ENCODE measurements around the gene MARVELD1. TPM values are rescaled to one million over a fixed set of nuclear protein-coding genes. Genes with fewer than 3 reads are reported as not detected.

The MARVELD1 gene
- total RNA-seq, 1 experiment from 2014 or later, result 40.1 TPM

DNA sequence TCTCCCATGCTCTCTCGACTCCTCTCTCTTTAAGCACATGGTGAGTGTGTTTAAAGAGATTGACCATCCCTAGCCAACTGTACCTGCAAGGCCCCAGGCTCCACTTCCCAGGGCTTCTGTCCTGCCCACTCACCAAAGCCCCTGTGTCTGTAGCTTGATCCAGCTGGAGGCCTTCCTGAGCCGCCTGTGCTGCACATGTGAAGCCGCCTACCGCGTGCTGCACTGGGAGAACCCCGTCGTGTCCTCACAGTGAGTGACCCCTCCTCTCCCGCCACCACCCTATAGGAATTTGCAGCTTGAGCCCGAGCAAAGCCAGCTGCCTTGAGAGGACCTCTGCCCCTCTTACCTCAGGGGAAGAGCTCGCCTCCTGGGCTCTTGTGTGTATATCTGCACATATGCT, 34.6 kb downstream of the MARVELD1 start:
- H3K4me1 ChIP-seq (replicated peaks; ENCODE audit: insufficient read depth), result no peaks in the 10 kb centered on the region
- H3K9me2 ChIP-seq (ENCODE audit: insufficient read depth), result no peaks in the 10 kb centered on the region
- no TSS peak for BruUV-seq (replicated peaks)
- H3K4me3 ChIP-seq, result no peak overlapping the region
- H3K9me3 ChIP-seq (ENCODE audit: insufficient read depth, low read depth), result no peaks in the 10 kb centered on the region
- TF ChIP-seq EZH2 (IDR thresholded peaks at IDR 0.05; ENCODE audit: low read depth) (no peak), CTCF (conservative IDR thresholded peaks at IDR 0.05) (no peak)
- no peak overlapping the region for H3K27ac ChIP-seq
- CTCF ChIA-PET, result no interaction called here
- H3K36me3 ChIP-seq (ENCODE audit: low read depth), result 0 out of 2 replicates have a peak, but pooled peaks cover 6% of the 10 kb centered on the region
- no peaks in the 10 kb centered on the region for H3K27me3 ChIP-seq (ENCODE audit: insufficient read depth, low read depth)
- H3K79me2 ChIP-seq (ENCODE audit: low read depth), result no peaks in the 10 kb centered on the region
- H4K20me1 ChIP-seq (ENCODE audit: insufficient read depth), result no peaks in the 10 kb centered on the region; the same call in 1 of the 2 replicates
- H3F3A ChIP-seq (ENCODE audit: insufficient read depth, low read depth), result no peaks in the 10 kb centered on the region
- H3K4me2 ChIP-seq, result no peak overlapping the region
- DNase-seq, result no peak
- intact Hi-C loops (cut with micrococcal nuclease; ENCODE audit: unreplicated experiment), result no loop called here
- POLR2A ChIA-PET (ENCODE audit: unreplicated experiment), result no interaction called here
- H2AFZ ChIP-seq, result no peak overlapping the region

GRCh38 chr10:97752956-97753355, 39.4 kb downstream of the MARVELD1 start:
- Histone ChIP-seq H3K27ac (no peak overlapping the region), H4K20me1 (ENCODE audit: insufficient read depth) (no peaks in the 10 kb centered on the region), H3K79me2 (ENCODE audit: low read depth) (no peaks in the 10 kb centered on the region), H2AFZ (no peak overlapping the region), H3K9me3 (ENCODE audit: insufficient read depth, low read depth) (no peaks in the 10 kb centered on the region), H3K9me2 (ENCODE audit: insufficient read depth) (no peaks in the 10 kb centered on the region), H3K36me3 (ENCODE audit: low read depth) (0 out of 2 replicates have a peak, but pooled peaks cover 6% of the 10 kb centered on the region), H3K4me3 (no peak overlapping the region), H3K27me3 (ENCODE audit: insufficient read depth, low read depth) (no peaks in the 10 kb centered on the region), H3K4me1 (replicated peaks; ENCODE audit: insufficient read depth) (no peaks in the 10 kb centered on the region), H3F3A (ENCODE audit: insufficient read depth, low read depth) (no peaks in the 10 kb centered on the region), H3K4me2 (no peak overlapping the region)
- BruUV-seq (replicated peaks), result no TSS peak
- no peak for TF ChIP-seq CTCF (conservative IDR thresholded peaks at IDR 0.05)
- no peak for TF ChIP-seq EZH2 (IDR thresholded peaks at IDR 0.05; ENCODE audit: low read depth)
- no peak for DNase-seq
- POLR2A ChIA-PET (ENCODE audit: unreplicated experiment), result no interaction called here
- intact Hi-C loops (cut with micrococcal nuclease; ENCODE audit: unreplicated experiment), result no loop called here
- CTCF ChIA-PET, result no interaction called here

DNA sequence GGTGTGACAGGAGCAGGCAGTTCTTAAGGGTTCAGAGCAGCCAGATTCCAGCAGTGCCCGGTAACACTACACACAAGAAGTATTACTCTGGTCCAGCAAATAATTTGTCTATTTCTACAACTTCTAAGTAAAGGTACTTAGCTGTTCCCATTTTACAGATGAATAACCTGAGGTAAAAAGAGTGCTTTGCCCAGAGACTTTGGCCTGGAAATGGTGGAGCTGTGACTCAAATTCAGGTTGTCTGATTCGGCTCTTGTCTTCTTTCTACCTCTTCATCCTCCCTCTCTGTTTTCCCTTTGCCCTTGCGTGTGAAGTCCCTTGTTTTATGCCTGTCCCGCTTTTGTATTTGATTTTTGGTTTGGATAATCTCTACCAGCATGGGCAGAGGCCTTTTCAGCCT, 41.2 kb downstream of the MARVELD1 start:
- Histone ChIP-seq H3K79me2 (ENCODE audit: low read depth) (no peaks in the 10 kb centered on the region), H4K20me1 (ENCODE audit: insufficient read depth) (no peaks in the 10 kb centered on the region), H3K36me3 (ENCODE audit: low read depth) (no peaks in the 10 kb centered on the region), H3K4me2 (no peak overlapping the region), H2AFZ (no peak overlapping the region), H3K4me3 (no peak overlapping the region), H3K9me3 (ENCODE audit: insufficient read depth, low read depth) (no peaks in the 10 kb centered on the region), H3K9me2 (ENCODE audit: insufficient read depth) (no peaks in the 10 kb centered on the region), H3F3A (ENCODE audit: insufficient read depth, low read depth) (no peaks in the 10 kb centered on the region), H3K27ac (no peak overlapping the region), H3K27me3 (ENCODE audit: insufficient read depth, low read depth) (no peaks in the 10 kb centered on the region), H3K4me1 (replicated peaks; ENCODE audit: insufficient read depth) (no peaks in the 10 kb centered on the region)
- no TSS peak for BruUV-seq (replicated peaks)
- CTCF ChIA-PET, result no interaction called here
- POLR2A ChIA-PET (ENCODE audit: unreplicated experiment), result no interaction called here
- TF ChIP-seq EZH2 (IDR thresholded peaks at IDR 0.05; ENCODE audit: low read depth) (no peak), CTCF (conservative IDR thresholded peaks at IDR 0.05) (no peak)
- intact Hi-C loops (cut with micrococcal nuclease; ENCODE audit: unreplicated experiment), result no loop called here
- DNase-seq, result no peak

All from PC-9 (cell line).